Fibroblast of skin of back (primary cell): ENCODE results near the gene HSP90AB1.

Experiments
- DNase-seq: peaks from one replicate; pipeline ENCODE4 v3.0.0-alpha.2; 2013

Gene HSP90AB1

GRCh38 chr6:44255871-44256774 lies 9.2 kb downstream of the HSP90AB1 start:
- no peak for DNase-seq

- no peak for DNase-seq
Measured at GRCh38 chr6:44256775-44257024, 9.8 kb downstream of the HSP90AB1 start.

GRCh38 chr6:44257025-44257752 lies 10.3 kb downstream of the HSP90AB1 start, which contains the start of gene SLC35B2:
SLC35B2 (minus strand) TSS chr6:44257528; CDS start chr6:44257410, 118 bp downstream.
- DNase-seq: peak; percentile 69

GRCh38 chr6:44257753-44258324 lies 10.9 kb downstream of the HSP90AB1 start:
- DNase-seq: no peak

GRCh38 chr6:44258325-44258863 lies 11.5 kb downstream of the HSP90AB1 start:
- no peak for DNase-seq

- no peak for DNase-seq
Measured at GRCh38 chr6:44258921-44259320, 12.0 kb downstream of the HSP90AB1 start.

- DNase-seq: no peak
Measured at GRCh38 chr6:44260011-44260410, 13.1 kb downstream of the HSP90AB1 start.

GRCh38 chr6:44260451-44261297 lies 13.8 kb downstream of the HSP90AB1 start:
- DNase-seq: no peak

- no peak for DNase-seq
Measured at GRCh38 chr6:44261581-44261980, 14.7 kb downstream of the HSP90AB1 start.

- DNase-seq: no peak
Measured at GRCh38 chr6:44262467-44263353, 15.8 kb downstream of the HSP90AB1 start.

- no peak for DNase-seq
Measured at GRCh38 chr6:44263354-44264100, 16.6 kb downstream of the HSP90AB1 start.

- DNase-seq: no peak
Measured at GRCh38 chr6:44264154-44265006, 17.5 kb downstream of the HSP90AB1 start.

GRCh38 chr6:44265007-44265721 lies 18.3 kb downstream of the HSP90AB1 start, which contains the start of gene NFKBIE:
NFKBIE (minus strand) TSS chr6:44265551; CDS start chr6:44265346, 205 bp downstream.
- peak; percentile 88 for DNase-seq

GRCh38 chr6:44265722-44266233 lies 18.9 kb downstream of the HSP90AB1 start:
- DNase-seq: no peak

- DNase-seq: no peak
Measured at GRCh38 chr6:44266347-44266746, 19.4 kb downstream of the HSP90AB1 start.

- no peak for DNase-seq
Measured at GRCh38 chr6:44267252-44267651, 20.4 kb downstream of the HSP90AB1 start.

GRCh38 chr6:44268095-44268628 lies 21.3 kb downstream of the HSP90AB1 start:
- peak; percentile 21 for DNase-seq
